Measurements from ENCODE around the gene THAP7. TPM values are rescaled to one million over a fixed set of nuclear protein-coding genes. Genes with fewer than 3 reads are reported as not detected.

The THAP7 gene
- total and polyA plus RNA-seq, 8 donors: 14.7 to 26.3 (median 20.0) TPM

- Histone ChIP-seq H3K27me3 (no peaks in the 10 kb centered on the region), H3K9me3 (no peaks in the 10 kb centered on the region), H3K4me1 (peaks cover 18 to 36% of the 10 kb centered on the region in 2 donors), H3K27ac (peak overlapping the region; percentile 98 to 99), H3K4me3 (peak overlapping the region; percentile 54 to 70), H3K36me3 (peaks cover 0 to 43% of the 10 kb centered on the region in 2 donors)
- TF ChIP-seq CTCF (IDR thresholded peaks at IDR 0.05): no peak
- intact Hi-C loops (cut with DNase I): no loop called here
- DNase-seq (no peak), ATAC-seq (no peak)
Observed at GRCh38 chr22:21000987-21001600, 824 bp downstream of the THAP7 start.

- Histone ChIP-seq H3K4me1 (peaks cover 18 to 36% of the 10 kb centered on the region in 2 donors), H3K27ac (peak overlapping the region; percentile 98 to 99), H3K27me3 (no peaks in the 10 kb centered on the region), H3K36me3 (peaks cover 0 to 50% of the 10 kb centered on the region in 2 donors), H3K4me3 (peak overlapping the region; percentile 54 to 70), H3K9me3 (no peaks in the 10 kb centered on the region)
- ATAC-seq (no peak), DNase-seq (no peak)
- intact Hi-C loops (cut with DNase I): no loop called here
- TF ChIP-seq CTCF (IDR thresholded peaks at IDR 0.05): no peak
Observed at GRCh38 chr22:21000207-21000986, 1.5 kb downstream of the THAP7 start.

GRCh38 chr22:20999350-21000206, 2.3 kb downstream of the THAP7 start:
- no peak for TF ChIP-seq CTCF (IDR thresholded peaks at IDR 0.05)
- no peak for ATAC-seq
- no peaks in the 10 kb centered on the region for H3K9me3 ChIP-seq
- no peak for DNase-seq
- peaks cover 0 to 58% of the 10 kb centered on the region in 2 donors for H3K36me3 ChIP-seq
- peaks cover 18 to 36% of the 10 kb centered on the region in 2 donors for H3K4me1 ChIP-seq
- intact Hi-C loops (cut with DNase I): no loop called here
- H3K27ac ChIP-seq: no peak overlapping the region
- peak overlapping the region in 1 of 2 donors; percentile 70 for H3K4me3 ChIP-seq
- no peaks in the 10 kb centered on the region for H3K27me3 ChIP-seq

- H3K36me3 ChIP-seq: peaks cover 0 to 68% of the 10 kb centered on the region in 2 donors
- no peak overlapping the region for H3K4me3 ChIP-seq
- no peak for TF ChIP-seq CTCF (IDR thresholded peaks at IDR 0.05)
- no peak overlapping the region for H3K27ac ChIP-seq
- H3K4me1 ChIP-seq: peaks cover 18 to 34% of the 10 kb centered on the region in 2 donors
- intact Hi-C loops (cut with DNase I): no loop called here
- DNase-seq (no peak), ATAC-seq (no peak)
- no peaks in the 10 kb centered on the region for H3K9me3 ChIP-seq
- no peaks in the 10 kb centered on the region for H3K27me3 ChIP-seq
Observed at GRCh38 chr22:20998411-20999336, 3.2 kb downstream of the THAP7 start.
